ENCODE measurements around the gene NEUROD2.
A peak's percentile ranks its signal among the peaks of the same experiment; 100 is the strongest.

The NEUROD2 gene

DNA sequence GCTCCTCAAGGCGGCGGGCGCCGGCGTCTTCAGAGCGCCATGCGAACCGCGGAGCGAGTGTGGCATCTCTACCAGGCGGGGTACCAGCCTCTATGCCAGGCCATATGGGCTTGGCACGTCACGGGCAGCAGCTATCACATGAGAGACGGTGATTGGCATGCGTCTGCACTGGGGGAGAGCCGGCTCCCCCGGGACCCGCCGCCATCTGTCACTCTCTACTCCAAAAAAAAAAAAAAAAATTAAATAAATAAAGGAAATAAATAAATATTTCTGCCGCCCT lies at the start of gene NEUROD2:
Gene NEUROD2 (minus strand): TSS at position 70 of the 280 bp plus-strand sequence. CDS start 1,321 bp downstream, outside the sequence.
- peak; percentile 46 for DNase-seq

DNA sequence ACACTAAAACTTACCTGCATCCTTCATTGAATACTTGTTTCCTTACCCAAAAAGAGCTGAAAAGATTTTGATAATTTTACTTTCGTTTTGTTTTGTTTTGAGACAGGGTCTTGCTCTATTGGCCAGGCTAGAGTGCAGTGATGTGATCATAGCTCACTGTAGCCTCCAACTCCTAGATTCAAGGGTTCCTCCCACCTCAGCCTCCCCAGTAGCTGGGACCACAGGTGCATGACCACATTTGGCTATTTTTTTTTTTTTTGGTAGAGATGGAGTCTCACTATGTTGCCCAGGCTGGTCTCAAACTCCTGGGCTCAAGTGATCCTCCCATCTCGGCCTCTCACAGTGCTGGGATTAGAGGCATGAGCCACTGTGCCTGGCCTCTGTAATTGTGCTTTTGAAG lies 47.4 kb upstream of the NEUROD2 start:
- no peak for DNase-seq

- peak; percentile 97 for DNase-seq
These were observed 46.1 kb upstream of the NEUROD2 start for GRCh38 chr17:39653662-39654331.

- DNase-seq: no peak
These were observed 45.6 kb upstream of the NEUROD2 start for GRCh38 chr17:39653316-39653661.

GRCh38 chr17:39652587-39653315 lies 45.0 kb upstream of the NEUROD2 start:
- DNase-seq: no peak

DNA sequence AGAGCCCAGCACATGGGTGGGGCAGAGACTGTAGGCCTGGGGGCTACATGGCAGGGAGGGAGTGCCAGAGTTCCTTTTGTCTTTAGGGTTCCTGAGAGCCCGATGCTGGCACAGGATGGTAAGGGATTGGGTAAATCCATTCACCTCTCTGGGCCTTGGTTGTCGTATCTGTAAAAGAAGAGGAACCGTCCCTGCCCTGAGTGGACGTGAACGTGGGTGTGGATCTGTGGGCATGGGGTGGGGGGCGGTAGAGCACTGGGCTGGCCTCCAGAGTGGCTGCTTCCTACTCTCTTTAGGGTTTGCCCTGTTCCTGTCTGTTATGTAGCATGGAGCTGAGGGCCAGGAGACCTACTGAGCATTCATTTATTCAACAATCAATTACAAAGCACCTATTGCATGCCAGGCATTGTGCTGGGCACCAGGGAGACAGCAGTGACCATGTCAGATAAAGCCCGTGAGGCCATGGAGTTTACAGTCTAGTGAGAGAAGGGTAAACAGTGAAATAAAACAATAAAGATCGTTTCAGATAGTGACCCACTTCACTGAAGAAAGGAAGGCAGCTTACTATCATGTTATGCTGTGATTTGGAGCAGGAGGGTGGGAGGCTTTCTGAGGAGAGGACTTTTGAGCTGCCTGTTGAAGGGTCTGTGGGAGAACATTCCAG lies 44.3 kb upstream of the NEUROD2 start:
- no peak for DNase-seq

DNA sequence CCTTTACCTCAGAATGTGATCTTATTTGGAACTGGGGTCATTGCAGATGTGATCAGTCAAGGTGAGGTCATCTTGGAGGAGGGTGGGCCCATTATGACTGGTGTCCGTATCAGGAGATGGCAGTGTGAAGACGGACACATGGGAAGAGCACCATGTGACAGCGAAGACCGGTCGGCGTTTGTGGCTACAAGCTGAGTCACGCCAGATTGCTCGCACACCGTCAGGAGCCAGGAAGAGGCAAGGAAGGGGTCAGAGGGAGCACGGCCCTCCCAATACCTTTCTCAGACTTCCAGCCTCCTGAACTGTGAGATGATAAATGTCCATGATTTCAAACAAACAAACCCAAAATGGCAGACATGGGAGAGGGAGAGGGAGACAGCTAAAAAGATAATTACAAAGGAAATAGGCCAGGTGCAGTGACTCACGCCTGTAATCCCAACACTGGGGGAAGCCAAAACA lies 42.4 kb upstream of the NEUROD2 start:
- DNase-seq: no peak

- DNase-seq: no peak
These were observed 41.1 kb upstream of the NEUROD2 start for GRCh38 chr17:39648616-39649366.

DNA sequence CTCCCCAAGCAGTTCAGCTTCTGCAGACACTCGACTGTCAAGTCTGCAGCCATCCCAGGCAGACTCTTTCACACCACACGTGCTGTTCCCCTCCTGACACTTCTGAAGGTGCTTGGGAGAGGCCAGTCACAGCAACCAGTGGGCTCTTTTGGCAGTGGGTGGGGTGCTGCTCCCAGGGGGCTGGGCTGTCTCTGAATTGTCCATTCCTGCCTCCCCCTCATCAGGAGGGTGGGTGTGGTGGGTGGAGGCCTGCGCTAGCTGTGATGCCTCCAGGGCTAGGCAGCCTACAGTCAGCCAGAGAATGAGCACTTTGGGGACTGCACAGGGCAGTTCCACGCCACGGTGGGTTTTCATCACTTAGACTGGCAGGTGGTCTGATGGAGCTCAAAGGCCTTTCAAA lies 39.5 kb upstream of the NEUROD2 start:
- no peak for DNase-seq

DNA sequence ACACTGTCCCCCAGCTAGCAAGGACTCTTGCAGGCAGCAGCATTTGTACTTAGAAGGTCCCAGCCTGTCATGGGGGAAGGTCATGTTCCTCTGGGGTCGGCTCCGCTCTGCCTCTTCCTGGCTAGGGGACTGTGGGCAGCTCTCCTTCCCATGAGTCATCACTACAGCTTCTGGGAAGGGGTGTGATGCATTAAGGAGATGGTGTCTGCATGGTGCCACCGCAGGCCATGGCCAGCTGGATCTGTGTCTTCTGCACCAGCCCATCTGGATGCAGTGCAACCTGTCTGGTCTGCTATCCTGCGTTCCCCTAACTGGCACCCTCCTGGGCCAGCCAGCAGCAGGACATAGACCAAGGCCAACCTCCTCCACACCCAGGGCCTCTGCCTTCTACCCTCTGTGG lies 35.6 kb upstream of the NEUROD2 start:
- DNase-seq: no peak

DNA sequence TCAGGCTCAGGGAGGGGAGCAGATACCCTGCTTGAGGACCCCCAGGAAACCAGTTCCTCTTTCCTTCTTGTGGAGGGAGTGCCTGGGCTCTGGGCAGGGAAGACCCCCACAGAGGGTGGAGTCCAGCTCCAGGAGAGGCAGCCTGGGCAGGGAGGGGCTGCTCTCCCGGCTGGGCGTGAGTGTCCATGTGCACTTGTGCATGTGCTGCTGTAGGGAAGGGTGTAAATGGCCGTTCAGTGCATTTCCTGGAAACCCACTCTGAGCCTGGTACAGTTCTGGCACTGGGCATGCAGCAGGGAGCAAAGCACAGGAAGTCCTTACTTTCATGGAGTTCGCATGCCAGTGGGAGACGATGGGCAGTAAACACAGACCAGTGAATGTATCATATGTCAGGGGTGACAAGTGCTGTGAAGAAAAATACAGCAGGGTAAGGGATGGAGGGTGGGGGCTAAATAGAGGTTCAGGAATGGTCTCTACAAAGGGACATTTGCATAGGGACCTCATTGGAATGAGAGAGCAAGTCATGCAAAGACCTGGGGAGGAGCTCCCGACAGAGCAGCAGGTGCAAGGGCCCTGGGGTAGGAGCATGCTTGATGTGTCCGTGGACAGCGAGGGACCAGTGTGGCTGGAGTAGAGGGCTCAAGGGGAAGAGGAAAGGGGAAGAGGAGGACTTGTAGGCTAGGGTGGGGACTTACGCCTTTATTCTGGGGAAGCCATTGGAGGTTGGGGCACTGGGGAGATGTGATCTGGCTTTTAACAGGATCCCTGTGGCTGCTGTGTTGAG lies 34.8 kb upstream of the NEUROD2 start:
- no peak for DNase-seq

DNA sequence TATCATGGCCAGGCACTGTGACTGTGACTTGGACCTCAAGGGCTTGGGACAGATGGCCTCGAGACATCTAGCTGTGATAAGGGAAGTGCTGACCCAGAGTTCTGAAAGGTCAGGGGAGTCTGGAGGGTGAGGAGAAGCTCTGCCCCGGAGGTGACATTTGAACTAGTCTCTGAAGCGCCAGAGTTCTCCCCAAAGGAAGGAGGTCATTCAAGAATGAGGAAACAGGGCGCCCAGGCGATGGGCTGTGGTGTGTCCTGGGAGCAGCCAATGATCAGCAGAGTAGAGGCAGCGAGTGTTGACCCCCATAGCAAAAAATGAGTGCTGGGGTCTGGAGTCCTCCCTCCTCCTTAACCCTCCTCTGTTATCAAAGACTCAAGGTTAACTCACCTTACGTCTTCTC lies 34.2 kb upstream of the NEUROD2 start:
- no peak for DNase-seq

- DNase-seq: no peak
These were observed 33.4 kb upstream of the NEUROD2 start for GRCh38 chr17:39641097-39641496.

- no peak for DNase-seq
These were observed 32.9 kb upstream of the NEUROD2 start for GRCh38 chr17:39640591-39641031.

DNA sequence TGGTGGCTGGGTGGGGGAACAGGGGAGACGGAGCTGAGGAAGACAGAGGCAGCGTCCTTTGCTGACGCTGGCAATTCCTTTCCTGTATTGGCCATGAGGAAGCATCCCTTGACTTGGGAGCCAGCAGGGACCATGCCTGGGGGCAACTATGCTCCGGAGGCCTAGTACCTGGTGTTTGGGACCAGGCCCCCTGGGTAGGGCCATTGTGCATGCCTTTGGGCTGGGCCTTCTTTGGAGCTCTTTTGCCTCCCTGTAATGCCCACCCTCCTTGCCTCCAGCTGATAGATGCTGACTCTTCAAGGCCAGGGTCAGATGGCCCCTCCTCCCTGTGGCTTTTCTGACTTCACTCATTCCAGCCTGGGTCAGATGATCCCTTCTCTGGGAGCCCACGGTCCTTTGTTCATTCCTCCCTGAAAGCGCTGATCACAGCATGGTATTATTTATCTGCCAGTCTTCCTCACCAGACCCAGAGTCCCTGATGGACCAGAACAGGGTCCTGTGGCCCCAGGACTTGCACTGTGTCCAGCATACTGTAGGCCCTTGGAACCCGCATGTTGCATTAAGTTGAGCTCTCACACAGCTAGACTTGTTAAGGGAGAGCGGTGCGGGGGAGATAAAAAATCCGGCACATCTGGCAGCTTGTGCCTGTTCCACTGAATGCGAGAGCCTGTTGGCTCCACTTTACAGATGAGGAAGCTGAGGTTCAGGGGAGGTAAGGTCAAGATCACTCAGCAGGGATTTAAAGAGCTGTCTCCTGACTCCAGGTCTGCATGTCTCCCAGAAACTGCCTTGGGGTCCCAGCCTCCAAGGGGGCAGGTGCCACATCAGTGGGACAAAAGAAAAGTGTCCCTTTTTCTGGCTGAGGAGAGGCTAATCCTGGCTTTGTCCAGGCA lies 32.1 kb upstream of the NEUROD2 start:
- no peak for DNase-seq

DNA sequence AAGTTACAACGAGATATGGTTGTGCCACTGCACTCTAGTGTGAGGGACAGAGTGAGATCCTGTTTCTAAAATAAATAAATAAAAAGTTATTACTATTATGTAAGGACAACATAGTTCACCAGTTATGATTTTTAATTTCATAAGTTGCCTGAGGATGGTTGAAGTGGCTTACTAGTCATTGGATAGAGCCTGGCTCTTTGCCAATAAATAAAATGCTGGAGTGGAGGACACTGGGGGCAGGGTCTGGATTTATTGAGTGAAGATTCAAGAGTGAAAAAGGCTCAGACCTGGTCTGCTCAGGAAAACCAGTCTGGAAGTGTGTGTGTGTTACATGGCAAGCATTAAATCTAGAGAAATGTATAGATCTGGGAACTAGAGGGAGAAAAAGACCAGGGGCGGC lies 31.3 kb upstream of the NEUROD2 start:
- DNase-seq: no peak

- DNase-seq: no peak
These were observed 30.6 kb upstream of the NEUROD2 start for GRCh38 chr17:39638317-39638716.

GRCh38 chr17:39636927-39637736 lies 29.4 kb upstream of the NEUROD2 start, which contains the start of gene STARD3:
Gene STARD3 (plus strand): TSS chr17:39637144. CDS start chr17:39653532, 16,388 bp downstream.
- peak; percentile 94 for DNase-seq

DNA sequence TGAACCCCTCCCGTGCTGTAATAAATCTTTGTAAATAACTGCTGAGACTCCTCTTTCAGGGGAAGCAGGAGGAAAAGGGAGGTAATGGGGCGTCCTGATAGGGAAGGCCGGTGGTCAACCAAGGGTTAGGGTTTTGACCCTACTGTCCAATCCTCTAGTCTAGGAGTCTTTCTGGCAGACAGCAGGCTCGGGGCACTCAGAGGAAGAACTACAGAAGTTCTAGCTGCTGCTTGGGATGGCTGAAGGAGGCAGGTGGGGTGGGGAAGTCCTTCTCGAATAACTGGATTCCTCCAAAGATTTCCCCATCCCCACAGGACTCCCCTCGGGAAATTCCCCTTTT lies 28.8 kb upstream of the NEUROD2 start:
- no peak for DNase-seq

- DNase-seq: no peak
These were observed 28.0 kb upstream of the NEUROD2 start for GRCh38 chr17:39635614-39636176.
